GM12878 (cell line): ENCODE results near the gene VCL. TPM values are rescaled to one million over a fixed set of nuclear protein-coding genes. Genes with fewer than 3 reads are reported as not detected.
A peak's percentile ranks its signal among the peaks of the same experiment; 100 is the strongest.

Source experiments
- ATAC-seq: fragments of 200-7000 bp; cut with Tn5 transposase; 3 replicates; pipeline ENCODE4 v1.9.1; 2020; ENCODE audit warnings: mild to moderate bottlenecking, moderate library complexity
- BruUV-seq: library from RNA; stranded (reverse); fragments of 400-500 nt; replicated peaks from 2 replicates; lab custom pipeline; 2021; lab: Mats Ljungman, UMichigan
- CTCF ChIA-PET: fragments of 300-600 bp; sonication (Branson Sonifier 250); formaldehyde crosslinking; extraction: SDS; loops from one replicate; lab custom pipeline; 2021; ENCODE audit warnings: inconsistent platforms; lab: Yijun Ruan, JAX
- POLR2A ChIA-PET: fragments of 350-600 bp; formaldehyde crosslinking; extraction: SDS; loops from one replicate; lab custom pipeline; 2021; ENCODE audit warnings: inconsistent platforms; lab: Charles Lee
- RAD21 ChIA-PET: fragments of 300-600 bp; sonication (Branson Sonifier 250); formaldehyde crosslinking; loops from one replicate; lab custom pipeline; 2023; ENCODE audit warnings: antibody characterized with exemption; ENCODE audit not compliant: unreplicated experiment; lab: Charles Lee
- SMC1A ChIA-PET: fragments of 300-600 bp; sonication (Branson Sonifier 250); formaldehyde crosslinking; loops from one replicate; lab custom pipeline; 2023; ENCODE audit not compliant: unreplicated experiment, uncharacterized antibody; lab: Charles Lee
- DNase-seq: peaks from one replicate; pipeline ENCODE4 v3.0.0-alpha.2; 2011; ENCODE audit warnings: low read depth, low spot score
- FAIRE-seq: peaks from 3 replicates; lab custom pipeline; 2011; peaks lifted over from hg19 to GRCh38; lab: Jason Lieb, UNC
- H2AFZ ChIP-seq: 2 replicates; pipeline ENCODE4 v1.6.0; 2011; ENCODE audit warnings: low read depth, low read length, control low read depth; ENCODE audit not compliant: control insufficient read depth
- H3K27ac ChIP-seq: 2 replicates; pipeline ENCODE4 v1.5.1; 2011; ENCODE audit warnings: control low read depth; ENCODE audit not compliant: control insufficient read depth, insufficient read depth
- H3K27me3 ChIP-seq, 2 experiments: replicated peaks in 1 of 2; 2 replicates each; pipeline versions ENCODE4 v1.6.0 to v1.6.1; 2011; ENCODE audit warnings: low read length in 1 of 2; ENCODE audit not compliant: control insufficient read depth in 2 of 2, insufficient read depth in 2 of 2
- H3K36me3 ChIP-seq, 2 experiments: 2 replicates each; pipeline ENCODE4 v1.5.1; 2011; ENCODE audit warnings: low read length in 1 of 2; ENCODE audit not compliant: control insufficient read depth in 2 of 2, insufficient read depth in 2 of 2
- H3K4me1 ChIP-seq: 2 replicates; pipeline ENCODE4 v1.6.1; 2011; ENCODE audit warnings: mild to moderate bottlenecking, low read length, moderate library complexity, mixed read lengths; ENCODE audit not compliant: control insufficient read depth, insufficient read depth
- H3K4me2 ChIP-seq: 2 replicates; pipeline ENCODE4 v1.6.0; 2011; ENCODE audit warnings: control low read depth; ENCODE audit not compliant: control insufficient read depth, insufficient read depth
- H3K4me3 ChIP-seq: fragments of 200-600 bp; sonication (generic); 2 replicates; pipeline ENCODE4 v1.5.1; 2016
- H3K79me2 ChIP-seq: 2 replicates; pipeline ENCODE4 v1.6.0; 2011; ENCODE audit warnings: low read length; ENCODE audit not compliant: control insufficient read depth, insufficient read depth
- H3K9ac ChIP-seq: 2 replicates; pipeline ENCODE4 v1.8.0; 2011; ENCODE audit warnings: low read length, control low read depth, mixed read lengths; ENCODE audit not compliant: control insufficient read depth, insufficient read depth
- H3K9me3 ChIP-seq: replicated peaks from 3 replicates; pipeline ENCODE4 v1.5.1; 2011; ENCODE audit warnings: mild to moderate bottlenecking, low read length; ENCODE audit not compliant: control insufficient read depth, insufficient read depth
- H4K20me1 ChIP-seq: 2 replicates; pipeline ENCODE4 v1.6.0; 2011; ENCODE audit not compliant: control insufficient read depth, insufficient read depth
- DPF2 ChIP-seq: fragments of 450-650 bp; IDR thresholded peaks from 2 replicates; pipeline ENCODE4 v1.6.1; 2017; ENCODE audit warnings: mild to moderate bottlenecking
- HSF1 ChIP-seq: fragments of 150-350 bp; IDR thresholded peaks from 2 replicates; pipeline ENCODE4 v1.6.1; 2014; ENCODE audit warnings: mild to moderate bottlenecking, low read depth, low read length
- MEF2B ChIP-seq: fragments of 450-650 bp; IDR thresholded peaks from 2 replicates; pipeline ENCODE4 v1.6.1; 2018; ENCODE audit warnings: mild to moderate bottlenecking, moderate library complexity; ENCODE audit not compliant: partially characterized antibody, poor library complexity, severe bottlenecking
- MTA3 ChIP-seq: IDR thresholded peaks from 2 replicates; pipeline ENCODE4 v1.6.1; 2012; ENCODE audit warnings: low read length, inconsistent platforms, borderline replicate concordance
- REST ChIP-seq: IDR thresholded peaks from 2 replicates; pipeline ENCODE4 v1.6.1; 2012; ENCODE audit warnings: mild to moderate bottlenecking, low read depth, low read length
- TARDBP ChIP-seq: IDR thresholded peaks from 2 replicates; pipeline ENCODE4 v1.6.1; 2016; ENCODE audit warnings: borderline replicate concordance
- TCF7 ChIP-seq: IDR thresholded peaks from 2 replicates; pipeline ENCODE4 v1.6.1; 2014; ENCODE audit warnings: antibody characterized with exemption, borderline replicate concordance
- ZBED1 ChIP-seq: IDR thresholded peaks from 2 replicates; pipeline ENCODE4 v1.6.1; 2016; ENCODE audit warnings: borderline replicate concordance
- WGBS: methylation state at CpG from one replicate; pipeline ENCODE4 v1.1.6; 2016; ENCODE audit warnings: low lambda C conversion rate; ENCODE audit not compliant: insufficient replicate concordance, insufficient coverage; ENCODE audit errors: missing lambda C conversion rate; 5-methylcytosine and 5-hydroxymethylcytosine counted together
- in situ Hi-C: fragments of 300-500 bp; cut with MboI; formaldehyde crosslinking; loops from 9 replicates; pipeline ENCODE4 v1.14.3; 2018; ENCODE audit warnings: mixed read lengths
- intact Hi-C: fragments of 100-400 bp; cut with micrococcal nuclease; formaldehyde crosslinking; loops from one replicate; pipeline ENCODE4 v1.14.2; 2022; ENCODE audit not compliant: unreplicated experiment
- polyA plus RNA-seq, 11 experiments: library from polyadenylated mRNA; depleted of rRNA in 4 of 11; unstranded in 6 of 11; stranded (reverse) in 5 of 11; fragments of >200 nt; fragmentation: Nextera tagmentation in 4 of 11; fragmentation: Illumina TruSeq in 1 of 11; extraction: Ambion mirVana in 4 of 11; extraction: Trizol in 1 of 11; gene quantifications; 1 replicate in 1 of 11; 2 replicates in 10 of 11; pipeline versions ENCODE4 v1.2.1 to v1.2.3, GENCODE V29; 2011 to 2016; ENCODE audit warnings: inconsistent platforms in 2 of 11, missing spikeins in 2 of 11, low read depth in 1 of 11
- total RNA-seq, 4 experiments: library from RNA; depleted of rRNA in 3 of 4; stranded (reverse); fragments of >200 nt in 3 of 4; fragmentation: Illumina TruSeq in 1 of 4; extraction: Trizol in 1 of 4; gene quantifications; 2 replicates each; pipeline versions ENCODE4 v1.2.1 to v1.2.3, GENCODE V29; 2013 to 2021

Gene VCL
- total and polyA plus RNA-seq, 10 of the 15 experiments (the other 5 are each of a cell fraction or from before 2014, with no cell fraction given), result 6.7 to 54.6 (median 24.3) TPM

GRCh38 chr10:73983096-73984047 lies 14.5 kb upstream of the VCL start:
- FAIRE-seq (no peak), DNase-seq (no peak), ATAC-seq (peak; percentile 39)
- H2AFZ ChIP-seq, result no peak overlapping the region
- in situ Hi-C loops, result no loop called here
- RAD21 ChIA-PET, result interaction anchor here (1.2 kb wide), 1 partner anchor 10 kb away, joined by 3 read pairs; no protein-coding TSS in a partner anchor
- CTCF ChIA-PET, result interaction anchor here (0.6 to 2.2 kb wide), 3 partner anchors 9 to 175 kb away, joined by 3 to 9 read pairs (median 3); no protein-coding TSS in a partner anchor
- no peaks in the 10 kb centered on the region for H3K9me3 ChIP-seq
- H3K4me3 ChIP-seq, result no peak overlapping the region
- H3K36me3 ChIP-seq, result no peaks in the 10 kb centered on the region
- H3K27me3 ChIP-seq, result no peaks in the 10 kb centered on the region
- H3K4me2 ChIP-seq, result no peak overlapping the region
- no peaks in the 10 kb centered on the region for H3K4me1 ChIP-seq
- SMC1A ChIA-PET, result interaction anchor here (1.0 to 2.9 kb wide), 4 partner anchors 10 to 97 kb away, joined by 3 to 7 read pairs (median 3); no protein-coding TSS in a partner anchor
- H4K20me1 ChIP-seq, result no peaks in the 10 kb centered on the region
- TF ChIP-seq ZBED1, result no peak
- TF ChIP-seq MEF2B, result no peak
- TF ChIP-seq TCF7, result no peak
- no peak for TF ChIP-seq TARDBP
- no peak for TF ChIP-seq REST
- TF ChIP-seq DPF2, result no peak
- no peak for TF ChIP-seq MTA3
- TF ChIP-seq HSF1, result no peak
- TF ChIP-seq, all 136 proteins: peak for 0
- H3K27ac ChIP-seq, result no peak overlapping the region
- 39% methylated on average over 8 of the region's 8 CpGs for WGBS
- intact Hi-C loops, result no loop called here
- POLR2A ChIA-PET, result interaction anchor here (0.5 kb wide), 2 partner anchors 84 to 183 kb away, joined by 3 read pairs; no protein-coding TSS in a partner anchor
- BruUV-seq, result no TSS peak
- no peak overlapping the region for H3K9ac ChIP-seq
- H3K79me2 ChIP-seq, result no peaks in the 10 kb centered on the region
